Renal cortex interstitium (tissue), 11 donors: Measurements from ENCODE around the gene DISP3. TPM values are rescaled to one million over a fixed set of nuclear protein-coding genes. Genes with fewer than 3 reads are reported as not detected.
A peak's percentile ranks its signal among the peaks of the same experiment; 100 is the strongest.

Source experiments
- DNase-seq, 11 donors: peaks; one replicate each; pipeline ENCODE4 v3.0.0-alpha.2; 2013; ENCODE audit warnings: low read depth in 9 of 11, low spot score in 4 of 11; ENCODE audit errors: extremely low read depth in 1 of 11
- polyA plus RNA-seq, 3 donors: library from polyadenylated mRNA; unstranded; fragments of 120-200 nt; gene quantifications; one replicate each; pipeline ENCODE4 v1.2.1, GENCODE V29; 2013; ENCODE audit not compliant: insufficient read length in 3 of 3

DISP3 gene
- polyA plus RNA-seq, 3 donors = 0.72 to 2.1 (median 1.8) TPM

- DNase-seq = no peak
Measured at GRCh38 chr1:11450310-11450709, 28.6 kb upstream of the DISP3 start.

- DNase-seq = no peak
Measured at GRCh38 chr1:11453742-11454491, 25.0 kb upstream of the DISP3 start.

GRCh38 chr1:11455967-11456570 is 22.9 kb upstream of the DISP3 start:
- DNase-seq = no peak

GRCh38 chr1:11456965-11457364 is 22.0 kb upstream of the DISP3 start:
- DNase-seq = no peak

- DNase-seq = peak in 3 of 11 donors; percentile 27 to 42 (median 28)
Measured at GRCh38 chr1:11458811-11459275, 20.1 kb upstream of the DISP3 start.

GRCh38 chr1:11461531-11462137 is 17.3 kb upstream of the DISP3 start:
- DNase-seq = no peak

- DNase-seq = no peak
Measured at GRCh38 chr1:11462224-11462923, 16.6 kb upstream of the DISP3 start.

- DNase-seq = no peak
Measured at GRCh38 chr1:11463177-11463576, 15.8 kb upstream of the DISP3 start.

- DNase-seq = no peak
Measured at GRCh38 chr1:11465307-11465706, 13.6 kb upstream of the DISP3 start.

GRCh38 chr1:11466416-11466815 is 12.5 kb upstream of the DISP3 start:
- DNase-seq = no peak

GRCh38 chr1:11468878-11469277 is 10.1 kb upstream of the DISP3 start:
- DNase-seq = no peak

- DNase-seq = no peak
Measured at GRCh38 chr1:11470912-11471311, 8.0 kb upstream of the DISP3 start.

- no peak for DNase-seq
Measured at GRCh38 chr1:11471473-11471872, 7.5 kb upstream of the DISP3 start.

- no peak for DNase-seq
Measured at GRCh38 chr1:11472284-11472683, 6.7 kb upstream of the DISP3 start.

- DNase-seq = no peak
Measured at GRCh38 chr1:11472741-11473140, 6.2 kb upstream of the DISP3 start.

GRCh38 chr1:11473491-11474034 is 5.4 kb upstream of the DISP3 start:
- peak in 9 of 11 donors; percentile 33 to 71 (median 58) for DNase-seq

- DNase-seq = no peak
Measured at GRCh38 chr1:11474826-11475225, 4.1 kb upstream of the DISP3 start.

GRCh38 chr1:11475748-11476147 is 3.2 kb upstream of the DISP3 start:
- no peak for DNase-seq

- DNase-seq = no peak
Measured at GRCh38 chr1:11479375-11479979, 522 bp downstream of the DISP3 start.
